Naive thymus-derived CD4-positive, alpha-beta T cell (primary cell): ENCODE measurements around the gene AK1. TPM values are rescaled to one million over a fixed set of nuclear protein-coding genes. Genes with fewer than 3 reads are reported as not detected.
"Not testable (repeated sequence)": the region's sequence is repeated elsewhere in the genome, so short reads cannot be mapped to it uniquely, and the experiment has no call there.

ENCODE experiments used
- ATAC-seq: fragments of 150-1000 bp; cut with Tn5 transposase; 2 replicates; pipeline ENCODE4 v1.10.0; 2021; ENCODE audit warnings: mild to moderate bottlenecking, moderate library complexity
- CTCF ChIA-PET: fragments of 350-600 bp; sonication (Branson Sonifier 250); formaldehyde crosslinking; loops from one replicate; lab custom pipeline; 2021; ENCODE audit warnings: antibody characterized with exemption; lab: Charles Lee
- POLR2A ChIA-PET: fragments of 350-600 bp; sonication (Branson Sonifier 250); formaldehyde crosslinking; loops from one replicate; lab custom pipeline; 2021; ENCODE audit warnings: antibody characterized with exemption, inconsistent platforms; lab: Charles Lee
- DNase-seq, 9 donors: peaks; one replicate each; pipeline versions ENCODE4 v3.0.0 to v3.0.0-alpha.2; 2020 to 2022; ENCODE audit warnings: mixed read lengths in 1 of 9
- H3K27ac ChIP-seq: one replicate; pipeline ENCODE4 v1.7.0; 2013; ENCODE audit warnings: mild to moderate bottlenecking, low read depth, low read length, moderate library complexity
- H3K27me3 ChIP-seq, 2 donors: one replicate each; pipeline ENCODE4 v1.7.0; 2013; ENCODE audit warnings: low read length in 2 of 2, mild to moderate bottlenecking in 2 of 2, moderate library complexity in 2 of 2; ENCODE audit not compliant: control insufficient read depth in 2 of 2, insufficient read depth in 2 of 2
- H3K36me3 ChIP-seq, 3 experiments: 1 replicate in 2 of 3; 2 replicates in 1 of 3; pipeline ENCODE4 v1.7.0; 2013; ENCODE audit warnings: low read length in 3 of 3, mild to moderate bottlenecking in 3 of 3, moderate library complexity in 1 of 3; ENCODE audit not compliant: insufficient read depth in 3 of 3, control insufficient read depth in 2 of 3
- H3K4me1 ChIP-seq, 2 donors: one replicate each; pipeline ENCODE4 v1.7.0; 2013; ENCODE audit warnings: low read length in 2 of 2, mild to moderate bottlenecking in 2 of 2, moderate library complexity in 1 of 2; ENCODE audit not compliant: control insufficient read depth in 2 of 2, insufficient read depth in 2 of 2
- H3K4me3 ChIP-seq: 2 replicates; pipeline ENCODE4 v1.7.0; 2013; ENCODE audit warnings: mild to moderate bottlenecking, low read length
- H3K9me3 ChIP-seq, 3 experiments: 1 replicate in 2 of 3; 2 replicates in 1 of 3; pipeline ENCODE4 v1.7.0; 2013; ENCODE audit warnings: low read length in 3 of 3; ENCODE audit not compliant: control insufficient read depth in 2 of 3
- H3K27ac Mint-ChIP-seq, 9 donors: one replicate each; pipeline ENCODE4 v1.8.0; 2020 to 2022; ENCODE audit warnings: mixed read lengths in 9 of 9, mild to moderate bottlenecking in 8 of 9, moderate library complexity in 5 of 9, inconsistent platforms in 2 of 9
- H3K27me3 Mint-ChIP-seq, 5 donors: one replicate each; pipeline ENCODE4 v1.8.0; 2021 to 2022; ENCODE audit warnings: mixed read lengths in 5 of 5, mild to moderate bottlenecking in 1 of 5
- H3K36me3 Mint-ChIP-seq, 5 donors: one replicate each; pipeline ENCODE4 v1.8.0; 2020 to 2022; ENCODE audit warnings: mixed read lengths in 5 of 5, mild to moderate bottlenecking in 3 of 5, inconsistent platforms in 1 of 5
- H3K4me1 Mint-ChIP-seq, 7 donors: one replicate each; pipeline ENCODE4 v1.8.0; 2020 to 2022; ENCODE audit warnings: mixed read lengths in 7 of 7, mild to moderate bottlenecking in 3 of 7, inconsistent platforms in 1 of 7
- H3K4me3 Mint-ChIP-seq, 10 donors: one replicate each; pipeline ENCODE4 v1.8.0; 2020 to 2022; ENCODE audit warnings: mild to moderate bottlenecking in 10 of 10, mixed read lengths in 10 of 10, moderate library complexity in 6 of 10, inconsistent platforms in 2 of 10
- H3K9me3 Mint-ChIP-seq, 11 donors: one replicate each; pipeline ENCODE4 v1.8.0; 2020 to 2022; ENCODE audit warnings: mixed read lengths in 11 of 11, mild to moderate bottlenecking in 4 of 11, inconsistent platforms in 1 of 11, moderate library complexity in 1 of 11
- intact Hi-C, 2 donors: fragments of 100-400 bp; cut with micrococcal nuclease; formaldehyde crosslinking; loops; one replicate each; pipeline ENCODE4 v1.15.1; 2023
- polyA plus RNA-seq, 2 donors: library from polyadenylated mRNA; unstranded; fragments of 300-500 nt; fragmentation: Illumina TruSeq; gene quantifications; one replicate each; pipeline ENCODE4 v1.2.3, GENCODE V29; 2021
- total RNA-seq, 6 experiments: library from RNA in 5 of 6; stranded (reverse) in 5 of 6; gene quantifications; 1 replicate in 5 of 6; 2 replicates in 1 of 6; pipeline ENCODE4 v1.2.3 and lab custom pipeline; 2021 to 2026

AK1 gene
- total and polyA plus RNA-seq, 7 experiments from 2014 or later: 0.09 to 64.9 (median 45.1) TPM

- CTCF ChIA-PET: no interaction called here
- peaks cover 0 to 2% of the 10 kb centered on the region in 2 donors for H3K4me1 ChIP-seq
- no peak overlapping the region for H3K4me3 Mint-ChIP-seq
- peaks cover 3 to 13% (median 7%) of the 10 kb centered on the region in 7 donors for H3K4me1 Mint-ChIP-seq
- H3K27ac Mint-ChIP-seq: no peak overlapping the region
- no peaks in the 10 kb centered on the region for H3K27me3 Mint-ChIP-seq
- no peak for DNase-seq
- peaks cover 0 to 4% (median 2%) of the 10 kb centered on the region in 5 donors for H3K36me3 Mint-ChIP-seq
- intact Hi-C loops: no loop called here
- no peak overlapping the region for H3K27ac ChIP-seq
- no peaks in the 10 kb centered on the region for H3K9me3 ChIP-seq
- no peaks in the 10 kb centered on the region for H3K27me3 ChIP-seq
- H3K36me3 ChIP-seq: no peaks in the 10 kb centered on the region
- POLR2A ChIA-PET: interaction anchor here (0.6 kb wide), 1 partner anchor 923 kb away, joined by 3 read pairs; the partner anchor contains the start of gene RALGPS1
- ATAC-seq: no peak
- no peak overlapping the region for H3K4me3 ChIP-seq
- no peaks in the 10 kb centered on the region for H3K9me3 Mint-ChIP-seq
These were observed 40.1 kb downstream of the AK1 start for GRCh38 chr9:127837346-127837745.

DNA sequence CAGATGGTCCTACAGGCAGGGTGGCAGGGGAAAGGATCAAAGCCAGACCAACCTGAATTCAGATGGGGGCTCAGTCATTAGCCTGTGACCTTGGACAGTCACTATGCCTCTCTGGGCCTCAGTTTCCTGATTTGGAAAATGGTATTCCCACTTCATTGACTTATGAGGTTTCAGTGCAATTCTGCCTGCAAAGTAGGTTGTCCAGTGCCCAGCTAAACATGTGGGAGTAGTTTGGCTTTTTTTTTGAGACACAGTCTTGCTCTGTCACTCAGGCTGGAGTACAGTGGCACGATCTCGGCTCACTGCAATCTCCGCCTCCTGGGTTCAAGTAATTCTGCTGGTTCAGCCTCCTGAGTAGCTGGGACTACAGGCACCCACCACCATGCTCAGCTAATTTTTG lies 40.9 kb downstream of the AK1 start:
- H3K4me1 ChIP-seq, DNase-seq, POLR2A ChIA-PET, H3K9me3 ChIP-seq, H3K27ac ChIP-seq, H3K9me3 Mint-ChIP-seq, CTCF ChIA-PET, H3K4me3 ChIP-seq, H3K27me3 Mint-ChIP-seq, H3K4me3 Mint-ChIP-seq, H3K36me3 Mint-ChIP-seq, intact Hi-C loops, H3K27ac Mint-ChIP-seq, H3K36me3 ChIP-seq, H3K27me3 ChIP-seq, ATAC-seq: not testable (repeated sequence)
- H3K4me1 Mint-ChIP-seq: peaks cover 6 to 17% (median 10%) of the 10 kb centered on the region in 7 donors

DNA sequence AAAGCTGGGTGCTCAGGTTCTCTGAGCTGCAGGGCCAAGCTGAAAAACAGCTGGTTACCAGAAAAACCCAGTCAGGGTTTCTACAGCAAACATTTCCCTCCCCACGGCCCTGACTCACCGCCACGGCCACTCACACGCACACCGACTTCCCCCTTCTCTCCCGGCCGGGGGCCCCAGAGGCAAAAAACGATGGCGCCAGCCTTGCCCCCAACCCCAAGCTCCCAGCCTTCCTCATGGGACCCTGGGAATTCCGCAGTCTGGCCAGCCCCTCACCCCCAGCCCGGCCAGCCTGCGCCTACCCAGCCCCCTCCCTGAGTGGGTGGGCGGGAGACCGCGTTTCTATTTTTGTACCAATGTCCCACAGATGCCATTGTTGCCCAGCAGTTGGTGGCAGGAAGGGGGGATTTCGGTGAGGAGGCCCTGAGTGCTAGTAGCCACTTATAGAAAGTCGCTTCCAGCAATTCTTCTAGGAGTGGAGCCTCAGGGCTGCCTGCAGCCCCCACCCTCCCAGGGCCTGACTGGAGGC lies 41.4 kb downstream of the AK1 start:
- Histone ChIP-seq H3K4me3 (no peak overlapping the region), H3K27ac (no peak overlapping the region), H3K4me1 (peaks cover 0 to 8% of the 10 kb centered on the region in 2 donors), H3K9me3 (no peaks in the 10 kb centered on the region), H3K36me3 (no peaks in the 10 kb centered on the region), H3K27me3 (no peaks in the 10 kb centered on the region)
- H3K27me3 Mint-ChIP-seq: no peaks in the 10 kb centered on the region
- H3K27ac Mint-ChIP-seq: no peak overlapping the region
- peaks cover 6 to 17% (median 10%) of the 10 kb centered on the region in 7 donors for H3K4me1 Mint-ChIP-seq
- no peak overlapping the region for H3K4me3 Mint-ChIP-seq
- no peak for DNase-seq
- ChIA-PET CTCF (no interaction called here), POLR2A (no interaction called here)
- peak; percentile 66 for ATAC-seq
- H3K36me3 Mint-ChIP-seq: peaks cover 0 to 4% (median 2%) of the 10 kb centered on the region in 5 donors
- intact Hi-C loops: no loop called here
- H3K9me3 Mint-ChIP-seq: no peaks in the 10 kb centered on the region

DNA sequence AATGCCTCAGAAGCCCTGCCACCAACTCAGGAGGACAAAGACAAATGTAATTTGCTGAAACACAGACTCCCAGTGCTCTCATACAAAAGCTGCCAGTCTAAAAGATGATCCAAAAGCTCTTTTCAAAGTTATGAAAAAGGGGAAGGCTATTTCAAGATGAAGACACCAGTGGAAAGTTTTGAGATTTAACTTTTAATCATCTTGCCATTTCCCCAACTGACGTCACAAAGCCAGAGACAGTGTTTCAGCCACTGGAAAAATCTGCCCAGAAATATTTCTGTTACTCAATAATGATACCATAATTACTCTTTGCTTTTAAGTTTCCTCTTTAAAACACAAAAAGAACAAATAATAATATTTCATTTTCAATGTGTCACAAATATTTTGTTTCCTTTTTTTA lies 43.9 kb downstream of the AK1 start:
- H3K27me3 Mint-ChIP-seq: no peaks in the 10 kb centered on the region
- no peak overlapping the region for H3K4me3 Mint-ChIP-seq
- no peaks in the 10 kb centered on the region for H3K9me3 ChIP-seq
- H3K4me1 ChIP-seq: peaks cover 0 to 8% of the 10 kb centered on the region in 2 donors
- H3K27ac ChIP-seq: no peak overlapping the region
- ATAC-seq (peak; percentile 13), DNase-seq (no peak)
- H3K4me3 ChIP-seq: no peak overlapping the region
- no peaks in the 10 kb centered on the region for H3K9me3 Mint-ChIP-seq
- peaks cover 7 to 21% (median 14%) of the 10 kb centered on the region in 7 donors for H3K4me1 Mint-ChIP-seq
- intact Hi-C loops: no loop called here
- H3K27ac Mint-ChIP-seq: peak overlapping the region in 1 of 9 donors; percentile 68
- no peaks in the 10 kb centered on the region for H3K27me3 ChIP-seq
- H3K36me3 Mint-ChIP-seq: peaks cover 0 to 2% (median 0%) of the 10 kb centered on the region in 5 donors
- ChIA-PET CTCF (no interaction called here), POLR2A (interaction anchor here (0.8 kb wide), 1 partner anchor 20 kb away, joined by 6 read pairs; no protein-coding TSS in a partner anchor)
- H3K36me3 ChIP-seq: no peaks in the 10 kb centered on the region

DNA sequence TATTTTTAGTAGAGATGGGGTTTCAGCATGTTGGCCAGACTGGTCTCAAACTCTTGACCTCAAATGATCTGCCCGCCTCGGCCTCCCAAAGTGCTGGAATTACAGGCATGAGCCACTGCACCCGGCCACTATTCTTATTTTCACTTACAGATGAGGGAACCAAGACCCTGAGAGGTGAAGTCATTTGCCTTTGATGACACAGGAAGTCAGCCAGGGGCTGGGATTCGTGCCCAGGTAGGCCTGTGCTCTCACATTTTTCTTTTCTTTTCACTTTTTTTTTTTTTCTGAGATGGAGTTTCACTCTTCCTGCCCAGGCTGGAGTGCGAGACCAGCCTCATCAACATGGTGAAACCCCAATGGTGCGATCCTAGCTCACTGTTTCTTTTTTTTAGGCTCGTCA lies 45.2 kb downstream of the AK1 start:
- ChIA-PET POLR2A (interaction anchor here (1.1 kb wide), 1 partner anchor 61 kb away, joined by 3 read pairs; no protein-coding TSS in a partner anchor), CTCF (no interaction called here)
- Mint-ChIP-seq H3K9me3 (no peaks in the 10 kb centered on the region), H3K36me3 (peaks cover 0 to 2% (median 0%) of the 10 kb centered on the region in 5 donors), H3K27me3 (no peaks in the 10 kb centered on the region), H3K4me3 (peak overlapping the region in 7 of 10 donors; percentile 45 to 82 (median 64)), H3K4me1 (peaks cover 7 to 21% (median 14%) of the 10 kb centered on the region in 7 donors), H3K27ac (peak overlapping the region; percentile 58 to 91 (median 79))
- H3K9me3 ChIP-seq: no peaks in the 10 kb centered on the region
- no peaks in the 10 kb centered on the region for H3K36me3 ChIP-seq
- ATAC-seq (no peak), DNase-seq (peak in 6 of 9 donors; percentile 7 to 38 (median 28))
- H3K4me1 ChIP-seq: peaks cover 0 to 8% of the 10 kb centered on the region in 2 donors
- H3K4me3 ChIP-seq: no peak overlapping the region
- H3K27me3 ChIP-seq: no peaks in the 10 kb centered on the region
- H3K27ac ChIP-seq: no peak overlapping the region
- intact Hi-C loops: no loop called here

DNA sequence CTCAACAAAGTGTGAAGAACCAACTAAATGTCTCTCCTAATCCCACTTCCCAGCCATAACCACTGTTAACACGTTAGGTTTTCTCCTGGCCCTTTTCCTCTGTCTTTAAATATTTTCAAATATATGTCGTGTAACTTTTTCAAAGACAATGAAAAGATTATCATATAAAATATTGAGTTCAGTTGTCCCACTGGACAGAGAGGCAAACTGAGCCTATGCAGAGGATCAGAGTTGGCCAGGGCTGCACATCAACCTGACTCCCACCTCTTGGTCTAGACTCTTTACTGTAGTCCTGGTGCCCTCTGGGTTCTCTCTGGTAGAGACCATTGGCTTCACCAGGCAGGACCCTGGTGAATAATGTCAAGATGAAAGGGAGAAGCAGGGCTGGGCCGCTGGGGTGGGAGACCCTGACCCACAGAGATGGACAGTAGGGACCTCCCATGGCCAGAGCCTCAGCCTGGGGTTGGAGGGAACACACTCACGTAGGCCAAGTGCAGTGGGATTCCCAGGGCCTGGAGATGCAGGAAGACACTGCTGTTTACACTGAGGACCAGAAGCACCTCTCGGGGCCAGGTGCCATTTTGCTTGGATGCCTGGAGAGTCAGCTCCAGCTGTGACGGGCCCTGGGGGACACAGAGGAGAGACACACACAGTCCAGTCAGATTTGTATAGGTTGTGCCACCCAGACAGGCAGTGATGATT lies 48.1 kb downstream of the AK1 start:
- ATAC-seq (no peak), DNase-seq (no peak)
- Mint-ChIP-seq H3K9me3 (no peaks in the 10 kb centered on the region), H3K4me1 (peaks cover 5 to 21% (median 14%) of the 10 kb centered on the region in 7 donors), H3K36me3 (peaks cover 0 to 1% (median 0%) of the 10 kb centered on the region in 5 donors), H3K27me3 (no peaks in the 10 kb centered on the region), H3K4me3 (no peak overlapping the region), H3K27ac (peak overlapping the region in 5 of 9 donors; percentile 33 to 73 (median 60))
- H3K27ac ChIP-seq: no peak overlapping the region
- peaks cover 0 to 8% of the 10 kb centered on the region in 2 donors for H3K4me1 ChIP-seq
- H3K36me3 ChIP-seq: peaks cover 0 to 5% (median 0%) of the 10 kb centered on the region in 3 experiments
- H3K9me3 ChIP-seq: no peaks in the 10 kb centered on the region
- intact Hi-C loops: no loop called here
- no peak overlapping the region for H3K4me3 ChIP-seq
- POLR2A ChIA-PET: no interaction called here
- no peaks in the 10 kb centered on the region for H3K27me3 ChIP-seq
- CTCF ChIA-PET: interaction anchor here (1.0 kb wide), 2 partner anchors 18 to 93 kb away, joined by 3 to 4 read pairs; no protein-coding TSS in a partner anchor
